Measurements from ENCODE around the gene PARD3.
"Not testable (repeated sequence)": the region's sequence is repeated elsewhere in the genome, so short reads cannot be mapped to it uniquely, and the experiment has no call there.

The PARD3 gene

GRCh38 chr10:34075254-34075926, 739.7 kb downstream of the PARD3 start:
- DNase-seq (ENCODE audit: low read depth): no peak
- no peak overlapping the region for H3K4me3 ChIP-seq (ENCODE audit: control insufficient read depth, low read depth, low read length)
- no peak for TF ChIP-seq CTCF (conservative IDR thresholded peaks at IDR 0.05; ENCODE audit: control insufficient read depth, insufficient read depth, low read depth, low read length)

- no peak for DNase-seq (ENCODE audit: low read depth)
- no peak for TF ChIP-seq CTCF (conservative IDR thresholded peaks at IDR 0.05; ENCODE audit: control insufficient read depth, insufficient read depth, low read depth, low read length)
- H3K4me3 ChIP-seq (ENCODE audit: control insufficient read depth, low read depth, low read length): no peak overlapping the region
These were observed 741.0 kb downstream of the PARD3 start for GRCh38 chr10:34074051-34074450.

- not testable (repeated sequence) for H3K4me3 ChIP-seq (ENCODE audit: control insufficient read depth, low read depth, low read length); DNase-seq (ENCODE audit: low read depth)
These were observed 747.4 kb downstream of the PARD3 start for GRCh38 chr10:34067741-34068140.

- no peak overlapping the region for H3K4me3 ChIP-seq (ENCODE audit: control insufficient read depth, low read depth, low read length)
- no peak for DNase-seq (ENCODE audit: low read depth)
- no peak for TF ChIP-seq CTCF (conservative IDR thresholded peaks at IDR 0.05; ENCODE audit: control insufficient read depth, insufficient read depth, low read depth, low read length)
These were observed 751.5 kb downstream of the PARD3 start for GRCh38 chr10:34063592-34063991.

- TF ChIP-seq CTCF (conservative IDR thresholded peaks at IDR 0.05; ENCODE audit: control insufficient read depth, insufficient read depth, low read depth, low read length): no peak
- H3K4me3 ChIP-seq (ENCODE audit: control insufficient read depth, low read depth, low read length): no peak overlapping the region
- no peak for DNase-seq (ENCODE audit: low read depth)
These were observed 753.3 kb downstream of the PARD3 start for GRCh38 chr10:34061841-34062240.

Data from fibroblast of mammary gland (primary cell).